Femur (tissue), 1 donor: ENCODE results near the gene MYOM1.
A peak's percentile ranks its signal among the peaks of the same experiment; 100 is the strongest.

ENCODE experiments used
- DNase-seq: peaks from one replicate; pipeline ENCODE4 v3.0.0-alpha.2; 2017

Gene MYOM1

GRCh38 chr18:3219631-3220335 lies at the start of gene MYOM1:
Gene MYOM1 (minus strand): TSS chr18:3219968. CDS start chr18:3215223, 4,745 bp downstream.
- DNase-seq: peak; percentile 37

GRCh38 chr18:3269241-3269913 lies 49.6 kb upstream of the MYOM1 start:
- no peak for DNase-seq

GRCh38 chr18:3268306-3268705 lies 48.5 kb upstream of the MYOM1 start:
- no peak for DNase-seq

- DNase-seq: no peak
These were observed 46.4 kb upstream of the MYOM1 start for GRCh38 chr18:3266062-3266608.

- DNase-seq: no peak
These were observed 45.8 kb upstream of the MYOM1 start for GRCh38 chr18:3265564-3266033.

GRCh38 chr18:3264362-3264761 lies 44.6 kb upstream of the MYOM1 start:
- DNase-seq: no peak

- no peak for DNase-seq
These were observed 43.4 kb upstream of the MYOM1 start for GRCh38 chr18:3263132-3263700.

- no peak for DNase-seq
These were observed 42.7 kb upstream of the MYOM1 start for GRCh38 chr18:3262234-3263131.

GRCh38 chr18:3261373-3262233 lies 41.8 kb upstream of the MYOM1 start, which contains the start of gene MYL12B:
Gene MYL12B (plus strand): TSS chr18:3262133. CDS start chr18:3272899, 10,766 bp downstream.
- DNase-seq: peak; percentile 88

- DNase-seq: no peak
These were observed 41.2 kb upstream of the MYOM1 start for GRCh38 chr18:3260995-3261372.

GRCh38 chr18:3257627-3258120 lies 37.9 kb upstream of the MYOM1 start:
- no peak for DNase-seq

GRCh38 chr18:3256693-3257626 lies 37.2 kb upstream of the MYOM1 start:
- no peak for DNase-seq

GRCh38 chr18:3255611-3256165 lies 35.9 kb upstream of the MYOM1 start:
- no peak for DNase-seq

GRCh38 chr18:3254725-3255124 lies 35.0 kb upstream of the MYOM1 start:
- no peak for DNase-seq

- no peak for DNase-seq
These were observed 33.1 kb upstream of the MYOM1 start for GRCh38 chr18:3252843-3253242.

- DNase-seq: no peak
These were observed 32.2 kb upstream of the MYOM1 start for GRCh38 chr18:3251963-3252277.

- DNase-seq: no peak
These were observed 31.6 kb upstream of the MYOM1 start for GRCh38 chr18:3251249-3251962.

GRCh38 chr18:3250237-3251107 lies 30.7 kb upstream of the MYOM1 start:
- DNase-seq: no peak
